PFSK-1 (cell line): ENCODE data around the gene NECAB3.

Experiments used
- FOXP2 ChIP-seq: optimal IDR thresholded peaks from 2 replicates; pipeline ENCODE3; 2011; ENCODE audit warnings: borderline replicate concordance, control low read depth, inconsistent platforms; ENCODE audit not compliant: insufficient read depth; ENCODE audit errors: extremely low read length, extremely low read depth
- POLR2AphosphoS5 ChIP-seq: IDR thresholded peaks from 2 replicates; pipeline ENCODE4 v1.6.1; 2012; ENCODE audit warnings: low read depth, mild to moderate bottlenecking, control low read depth, low read length, moderate library complexity
- REST ChIP-seq, 2 experiments: IDR thresholded peaks; 2 replicates each; pipeline versions ENCODE4 v1.6.1 to v1.8.0; 2011 to 2012; ENCODE audit warnings: low read depth in 2 of 2, low read length in 2 of 2, control low read depth in 1 of 2, inconsistent platforms in 1 of 2, mild to moderate bottlenecking in 1 of 2, moderate library complexity in 1 of 2; ENCODE audit not compliant: insufficient read depth in 1 of 2
- SIN3A ChIP-seq: IDR thresholded peaks from 2 replicates; pipeline ENCODE4 v1.6.1; 2012; ENCODE audit warnings: mild to moderate bottlenecking, low read length, moderate library complexity, borderline replicate concordance; ENCODE audit not compliant: insufficient read depth
- TAF1 ChIP-seq: IDR thresholded peaks from 2 replicates; pipeline ENCODE4 v1.6.1; 2012; ENCODE audit warnings: low read length, control low read depth, borderline replicate concordance; ENCODE audit not compliant: insufficient read depth

The NECAB3 gene

GRCh38 chr20:33716498-33716897 is 42.3 kb upstream of the NECAB3 start:
- TF ChIP-seq FOXP2 (no peak), TAF1 (no peak), SIN3A (no peak), REST (IDR thresholded peaks at IDR 0.05; ENCODE audit: insufficient read depth in 1 of 2, low read depth in 2 of 2, low read length in 2 of 2) (no peak), POLR2AphosphoS5 (no peak)

GRCh38 chr20:33713865-33714367 is 39.7 kb upstream of the NECAB3 start:
- TF ChIP-seq POLR2AphosphoS5 (no peak), REST (IDR thresholded peaks at IDR 0.05; ENCODE audit: insufficient read depth in 1 of 2, low read depth in 2 of 2, low read length in 2 of 2) (no peak), TAF1 (no peak), FOXP2 (no peak), SIN3A (no peak)

GRCh38 chr20:33711446-33711738 is 37.2 kb upstream of the NECAB3 start:
- TF ChIP-seq FOXP2 (no peak), REST (IDR thresholded peaks at IDR 0.05; ENCODE audit: insufficient read depth in 1 of 2, low read depth in 2 of 2, low read length in 2 of 2) (no peak), SIN3A (no peak), TAF1 (no peak), POLR2AphosphoS5 (no peak)

- no peak for TF ChIP-seq TAF1
- TF ChIP-seq REST (IDR thresholded peaks at IDR 0.05; ENCODE audit: insufficient read depth in 1 of 2, low read depth in 2 of 2, low read length in 2 of 2): no peak
- no peak for TF ChIP-seq POLR2AphosphoS5
- TF ChIP-seq SIN3A: no peak
- TF ChIP-seq FOXP2: no peak
These were observed 36.6 kb upstream of the NECAB3 start for GRCh38 chr20:33710681-33711445.
